ENCODE results near the gene KLRF2.

KLRF2 gene

GRCh38 chr12:9888665-9889273, 7.5 kb downstream of the KLRF2 start:
- TF ChIP-seq TAF1 (IDR thresholded peaks at IDR 0.05; ENCODE audit: borderline replicate concordance, insufficient read depth, low read length) (no peak), SIN3A (IDR thresholded peaks at IDR 0.05; ENCODE audit: borderline replicate concordance, insufficient read depth, low read length) (no peak), POLR2AphosphoS5 (IDR thresholded peaks at IDR 0.05; ENCODE audit: low read depth, low read length) (no peak), FOXP2 (optimal IDR thresholded peaks at IDR 0.05; ENCODE audit: borderline replicate concordance, extremely low read depth, extremely low read length, insufficient read depth) (no peak), REST (IDR thresholded peaks at IDR 0.05; ENCODE audit: insufficient read depth in 1 of 2, low read depth in 2 of 2, low read length in 2 of 2) (no peak)

GRCh38 chr12:9895215-9895971, 14.1 kb downstream of the KLRF2 start:
- no peak for TF ChIP-seq SIN3A (IDR thresholded peaks at IDR 0.05; ENCODE audit: borderline replicate concordance, insufficient read depth, low read length)
- TF ChIP-seq TAF1 (IDR thresholded peaks at IDR 0.05; ENCODE audit: borderline replicate concordance, insufficient read depth, low read length), result no peak
- TF ChIP-seq FOXP2 (optimal IDR thresholded peaks at IDR 0.05; ENCODE audit: borderline replicate concordance, extremely low read depth, extremely low read length, insufficient read depth), result no peak
- no peak for TF ChIP-seq REST (IDR thresholded peaks at IDR 0.05; ENCODE audit: insufficient read depth in 1 of 2, low read depth in 2 of 2, low read length in 2 of 2)
- TF ChIP-seq POLR2AphosphoS5 (IDR thresholded peaks at IDR 0.05; ENCODE audit: low read depth, low read length), result no peak

- no peak for TF ChIP-seq POLR2AphosphoS5 (IDR thresholded peaks at IDR 0.05; ENCODE audit: low read depth, low read length)
- TF ChIP-seq TAF1 (IDR thresholded peaks at IDR 0.05; ENCODE audit: borderline replicate concordance, insufficient read depth, low read length), result no peak
- TF ChIP-seq SIN3A (IDR thresholded peaks at IDR 0.05; ENCODE audit: borderline replicate concordance, insufficient read depth, low read length), result no peak
- TF ChIP-seq REST (IDR thresholded peaks at IDR 0.05; ENCODE audit: insufficient read depth in 1 of 2, low read depth in 2 of 2, low read length in 2 of 2), result no peak
- TF ChIP-seq FOXP2 (optimal IDR thresholded peaks at IDR 0.05; ENCODE audit: borderline replicate concordance, extremely low read depth, extremely low read length, insufficient read depth), result no peak
These were observed 16.2 kb downstream of the KLRF2 start for GRCh38 chr12:9897535-9897934.

GRCh38 chr12:9899209-9899608, 17.9 kb downstream of the KLRF2 start:
- TF ChIP-seq POLR2AphosphoS5 (IDR thresholded peaks at IDR 0.05; ENCODE audit: low read depth, low read length) (no peak), FOXP2 (optimal IDR thresholded peaks at IDR 0.05; ENCODE audit: borderline replicate concordance, extremely low read depth, extremely low read length, insufficient read depth) (no peak), TAF1 (IDR thresholded peaks at IDR 0.05; ENCODE audit: borderline replicate concordance, insufficient read depth, low read length) (no peak), SIN3A (IDR thresholded peaks at IDR 0.05; ENCODE audit: borderline replicate concordance, insufficient read depth, low read length) (no peak), REST (IDR thresholded peaks at IDR 0.05; ENCODE audit: insufficient read depth in 1 of 2, low read depth in 2 of 2, low read length in 2 of 2) (no peak)

Data from PFSK-1 (cell line).